Esophagus muscularis mucosa (tissue), 4 donors: ENCODE data around the gene ZBTB22. TPM values are rescaled to one million over a fixed set of nuclear protein-coding genes. Genes with fewer than 3 reads are reported as not detected.

Experiments
- DNase-seq: peaks from one replicate; pipeline ENCODE4 v3.0.0-alpha.2; 2017; ENCODE audit errors: extremely low spot score
- H3K27ac ChIP-seq, 4 donors: fragments of 200-600 bp; sonication (generic); replicated peaks in 1 of 4; 1 replicate in 3 of 4; 2 replicates in 1 of 4; pipeline ENCODE4 v1.5.1; 2016 to 2019; ENCODE audit warnings: mild to moderate bottlenecking in 1 of 4
- H3K27me3 ChIP-seq, 4 donors: fragments of 200-600 bp; sonication (generic); one replicate each; pipeline versions ENCODE4 v1.5.1 to v1.6.0; 2016 to 2019
- H3K36me3 ChIP-seq, 4 donors: fragments of 200-600 bp; sonication (generic); one replicate each; pipeline ENCODE4 v1.5.1; 2016 to 2019
- H3K4me1 ChIP-seq, 4 donors: fragments of 200-600 bp; sonication (generic); one replicate each; pipeline ENCODE4 v1.5.1; 2016 to 2019
- H3K4me3 ChIP-seq, 4 donors: fragments of 200-600 bp; sonication (generic); 1 replicate in 2 of 4; 2 replicates in 2 of 4; pipeline ENCODE4 v1.5.1; 2016 to 2019; ENCODE audit warnings: mild to moderate bottlenecking in 4 of 4, moderate library complexity in 1 of 4
- H3K9me3 ChIP-seq, 4 donors: fragments of 200-600 bp; sonication (generic); 1 replicate in 3 of 4; 2 replicates in 1 of 4; pipeline ENCODE4 v1.5.1; 2016 to 2019
- EP300 ChIP-seq: sonication (generic); formaldehyde crosslinking; IDR thresholded peaks from one replicate; pipeline ENCODE4 v1.6.1; 2017; ENCODE audit warnings: antibody characterized with exemption
- POLR2A ChIP-seq: fragments of 450-650 bp; IDR thresholded peaks from one replicate; pipeline ENCODE4 v1.6.1; 2017; ENCODE audit warnings: antibody characterized with exemption, moderate library complexity, mild to moderate bottlenecking, low read depth
- POLR2AphosphoS5 ChIP-seq, 2 donors: sonication (generic); formaldehyde crosslinking; IDR thresholded peaks; one replicate each; pipeline ENCODE4 v1.6.1; 2017; ENCODE audit warnings: antibody characterized with exemption in 2 of 2
- WGBS: methylation state at CpG from one replicate; pipeline ENCODE4 v1.1.5; 2018; 5-methylcytosine and 5-hydroxymethylcytosine counted together
- intact Hi-C: fragments of 100-400 bp; cut with DNase I; formaldehyde crosslinking; loops from one replicate; pipeline ENCODE4 v1.15.1; 2023
- total RNA-seq, 4 donors: library from RNA; depleted of rRNA; stranded (reverse); fragments of >200 nt; gene quantifications; one replicate each; pipeline versions ENCODE4 v1.1.0 to v1.2.1, GENCODE V29; 2016
- TF ChIP-seq, protein P1 (sequence below), 3 experiments: fragments of 200-600 bp in 2 of 3; fragments of 450-650 bp in 1 of 3; sonication (generic) in 2 of 3; IDR thresholded peaks; one replicate each; pipeline ENCODE4 v1.5.1; 2017 to 2019; ENCODE audit warnings: antibody characterized with exemption in 3 of 3, mild to moderate bottlenecking in 2 of 3, moderate library complexity in 1 of 3

The ZBTB22 gene
- total RNA-seq, 4 donors from 2014 or later = 12.9 to 24.2 (median 15.8) TPM

DNA sequence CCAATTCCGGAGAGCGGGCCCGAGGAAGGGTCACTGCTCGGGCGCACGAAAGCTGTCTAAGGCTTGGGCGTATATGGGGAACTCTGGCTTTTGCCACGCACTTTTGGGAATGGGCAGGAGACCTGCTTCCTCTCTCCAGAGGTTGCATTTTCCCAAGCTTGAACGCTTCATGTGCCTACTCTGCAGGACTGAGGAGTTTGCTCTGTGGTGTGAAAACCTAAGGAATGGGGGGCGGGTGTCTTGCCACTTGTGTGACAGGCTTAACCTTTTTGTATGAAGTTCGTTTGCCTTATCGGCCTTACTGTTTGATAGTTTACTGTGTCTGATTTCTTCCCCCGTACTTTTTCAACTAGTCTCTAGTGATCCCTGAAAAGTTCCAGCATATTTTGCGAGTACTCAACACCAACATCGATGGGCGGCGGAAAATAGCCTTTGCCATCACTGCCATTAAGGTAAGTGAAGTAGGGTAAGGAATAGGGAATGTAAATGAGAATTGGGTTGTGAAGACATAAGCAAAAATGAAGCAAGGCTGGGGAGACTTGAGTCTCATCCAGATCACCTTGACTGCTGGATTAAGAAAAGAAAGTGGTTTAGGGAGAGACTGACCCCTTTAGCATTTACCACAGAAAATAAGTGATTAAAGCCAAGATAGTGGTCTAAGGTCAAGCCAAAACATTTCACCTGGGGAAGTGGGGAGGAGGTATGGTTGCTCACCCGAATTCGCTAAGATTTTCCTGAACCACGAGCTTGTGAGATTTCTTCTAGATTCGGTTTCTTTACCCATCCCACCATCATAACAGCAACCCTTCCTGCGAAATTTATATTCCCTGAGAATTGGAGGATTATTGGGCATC, 45.0 kb downstream of the ZBTB22 start:
- peak overlapping the region; percentile 87 to 96 (median 90) for H3K27ac ChIP-seq
- peaks cover 35 to 57% (median 46%) of the 10 kb centered on the region in 4 donors for H3K36me3 ChIP-seq
- no peak for DNase-seq
- H3K27me3 ChIP-seq = no peaks in the 10 kb centered on the region
- intact Hi-C loops = loop anchor here (5.0 kb wide), 1 partner anchor 40 kb away; the partner anchor contains the start of gene TAPBP
- H3K9me3 ChIP-seq = no peaks in the 10 kb centered on the region
- TF ChIP-seq POLR2A (no peak), EP300 (no peak), POLR2AphosphoS5 (IDR thresholded peaks at IDR 0.05) (no peak)
- TF ChIP-seq, protein P1, sequence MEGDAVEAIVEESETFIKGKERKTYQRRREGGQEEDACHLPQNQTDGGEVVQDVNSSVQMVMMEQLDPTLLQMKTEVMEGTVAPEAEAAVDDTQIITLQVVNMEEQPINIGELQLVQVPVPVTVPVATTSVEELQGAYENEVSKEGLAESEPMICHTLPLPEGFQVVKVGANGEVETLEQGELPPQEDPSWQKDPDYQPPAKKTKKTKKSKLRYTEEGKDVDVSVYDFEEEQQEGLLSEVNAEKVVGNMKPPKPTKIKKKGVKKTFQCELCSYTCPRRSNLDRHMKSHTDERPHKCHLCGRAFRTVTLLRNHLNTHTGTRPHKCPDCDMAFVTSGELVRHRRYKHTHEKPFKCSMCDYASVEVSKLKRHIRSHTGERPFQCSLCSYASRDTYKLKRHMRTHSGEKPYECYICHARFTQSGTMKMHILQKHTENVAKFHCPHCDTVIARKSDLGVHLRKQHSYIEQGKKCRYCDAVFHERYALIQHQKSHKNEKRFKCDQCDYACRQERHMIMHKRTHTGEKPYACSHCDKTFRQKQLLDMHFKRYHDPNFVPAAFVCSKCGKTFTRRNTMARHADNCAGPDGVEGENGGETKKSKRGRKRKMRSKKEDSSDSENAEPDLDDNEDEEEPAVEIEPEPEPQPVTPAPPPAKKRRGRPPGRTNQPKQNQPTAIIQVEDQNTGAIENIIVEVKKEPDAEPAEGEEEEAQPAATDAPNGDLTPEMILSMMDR (IDR thresholded peaks at IDR 0.05) = no peak
- WGBS = 17% methylated on average over 16 of the region's 22 CpGs
- peaks cover 54 to 71% (median 63%) of the 10 kb centered on the region in 4 donors for H3K4me1 ChIP-seq
- H3K4me3 ChIP-seq = peak overlapping the region; percentile 69 to 92 (median 72)

DNA sequence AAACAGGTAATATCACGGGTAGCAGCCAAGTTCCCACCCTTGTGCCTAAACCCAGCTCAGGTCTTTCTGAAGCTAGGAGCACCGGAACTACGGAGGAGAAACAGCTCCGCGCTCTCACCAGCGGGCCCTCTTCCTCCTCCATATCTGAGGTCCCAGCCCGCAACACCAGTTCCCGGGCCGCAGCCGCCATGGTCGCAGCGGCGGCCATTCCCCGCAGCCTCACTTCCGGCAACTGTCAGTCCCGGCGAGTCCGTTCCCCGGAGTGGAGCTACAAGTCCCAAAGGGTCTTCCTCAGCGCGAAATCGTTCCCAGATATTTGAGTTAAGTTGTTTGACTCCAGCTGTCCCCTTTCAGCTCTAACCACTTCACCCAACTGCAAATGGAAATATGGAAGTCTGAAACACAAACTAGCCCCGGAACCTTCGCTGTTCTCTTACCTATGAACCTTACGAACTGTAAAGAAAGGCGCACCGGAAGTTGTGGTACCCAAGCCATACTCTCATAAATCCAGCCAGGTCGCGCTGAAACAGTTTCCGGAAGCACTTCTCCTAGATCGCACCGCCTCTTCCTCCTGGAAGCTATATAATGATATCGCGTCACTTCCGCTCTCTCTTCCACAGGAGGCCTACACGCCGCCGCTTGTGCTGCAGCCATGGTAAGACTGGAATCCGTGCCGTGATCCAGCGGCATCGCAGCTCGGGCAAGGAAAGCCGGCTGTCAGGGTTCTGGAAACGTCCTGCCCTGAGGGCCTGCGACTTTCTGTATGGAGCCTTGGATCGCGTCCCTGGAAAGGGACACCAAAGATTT, 45.9 kb downstream of the ZBTB22 start, which contains the start of the genes RPS18 and VPS52:
TSS of gene RPS18 (plus strand) at position 608 of the 807 bp plus-strand sequence. CDS start at position 653, 45 bp downstream.
TSS of gene VPS52 (minus strand) at position 409 of the 807 bp plus-strand sequence. CDS start at position 208, 201 bp downstream.
- H3K27me3 ChIP-seq = no peaks in the 10 kb centered on the region
- H3K36me3 ChIP-seq = peaks cover 44 to 65% (median 54%) of the 10 kb centered on the region in 4 donors
- peak within 1 kb of the TSS; percentile 69 to 92 (median 72) for H3K4me3 ChIP-seq
- H3K27ac ChIP-seq = peak within 1 kb of the TSS; percentile 87 to 96 (median 90)
- peaks cover 50 to 65% (median 58%) of the 10 kb centered on the region in 4 donors for H3K4me1 ChIP-seq
- TF ChIP-seq POLR2A = peak; percentile 97
- TF ChIP-seq POLR2AphosphoS5 (IDR thresholded peaks at IDR 0.05) = peak; percentile 98 to 100
- no peak for TF ChIP-seq EP300
- under 1% methylated on average over 44 of the region's 48 CpGs for WGBS
- no peaks in the 10 kb centered on the region for H3K9me3 ChIP-seq
- peak; percentile 99 for DNase-seq
- intact Hi-C loops = loop anchor here (5.0 kb wide), 1 partner anchor 41 kb away; the partner anchor contains the start of gene TAPBP

DNA sequence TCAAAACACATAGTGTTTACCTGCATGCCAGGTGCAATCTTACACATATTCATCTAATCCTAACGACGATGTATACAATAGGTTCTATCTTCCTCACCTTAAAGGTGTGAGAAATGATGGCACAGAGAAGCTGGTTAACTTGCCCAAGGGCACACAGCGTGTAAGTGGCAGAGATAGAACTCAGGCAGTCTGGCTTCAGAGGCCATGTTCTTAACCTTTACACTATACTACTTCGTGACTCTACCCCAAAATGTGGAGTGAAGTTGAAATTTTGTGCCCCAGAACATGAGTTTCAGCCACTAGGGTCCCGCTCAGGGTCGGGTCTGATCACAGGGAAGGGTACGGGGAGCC, 46.5 kb downstream of the ZBTB22 start:
- DNase-seq = no peak
- Histone ChIP-seq H3K27me3 (no peaks in the 10 kb centered on the region), H3K27ac (peak overlapping the region; percentile 87 to 96 (median 90)), H3K9me3 (no peaks in the 10 kb centered on the region), H3K36me3 (peaks cover 46 to 66% (median 57%) of the 10 kb centered on the region in 4 donors), H3K4me1 (peaks cover 44 to 59% (median 52%) of the 10 kb centered on the region in 4 donors), H3K4me3 (peak overlapping the region; percentile 69 to 92 (median 72))
- intact Hi-C loops = loop anchor here (5.0 kb wide), 1 partner anchor 41 kb away; the partner anchor contains the start of gene TAPBP
- TF ChIP-seq, protein P1 (IDR thresholded peaks at IDR 0.05) = no peak
- TF ChIP-seq POLR2AphosphoS5 (IDR thresholded peaks at IDR 0.05) (no peak), EP300 (no peak), POLR2A (no peak)
- WGBS = 4% methylated on average over 7 of the region's 7 CpGs

Other genes with a start within 250 kb of the ZBTB22 start
- gene HLA-DPA1, start 244.1 kb downstream of the ZBTB22 start, total RNA-seq = 10 to 100 TPM; 28.5 to 91.3 (median 65.9) TPM
- gene HLA-DPB1, start 241.8 kb downstream of the ZBTB22 start, total RNA-seq = 10 to 100 TPM; 38.6 to 95.8 (median 61.7) TPM
- gene COL11A2, start 125.3 kb downstream of the ZBTB22 start, total RNA-seq = 1 to 10 TPM in 1 of 4 donors, under 1 TPM in 2, not detected in 1; 0.17 to 1.1 (median 0.19) TPM
- gene RXRB, start 117.1 kb downstream of the ZBTB22 start, total RNA-seq = 10 to 100 TPM; 21.5 to 34.1 (median 32.2) TPM
- 10 to 100 TPM; 43.6 to 80.1 (median 62.3) TPM for gene SLC39A7, start 116.9 kb downstream of the ZBTB22 start, total RNA-seq
- 10 to 100 TPM in 3 of 4 donors, 1 to 10 TPM in 1; 2.0 to 15.0 (median 12.9) TPM for gene HSD17B8, start 113.1 kb downstream of the ZBTB22 start, total RNA-seq
- gene RING1, start 109.2 kb downstream of the ZBTB22 start, total RNA-seq = 10 to 100 TPM; 15.0 to 25.3 (median 20.6) TPM
- 10 to 100 TPM; 22.5 to 34.9 (median 31.8) TPM for gene VPS52, start 45.9 kb downstream of the ZBTB22 start, total RNA-seq
- gene RPS18, start 45.7 kb downstream of the ZBTB22 start, total RNA-seq = 1,000 to 10,000 TPM; 1,642 to 3,082 (median 2,562) TPM
- gene B3GALT4, start 40.6 kb downstream of the ZBTB22 start, total RNA-seq = 10 to 100 TPM; 13.1 to 26.8 (median 24.2) TPM
- 10 to 100 TPM; 30.5 to 42.6 (median 35.7) TPM for gene WDR46, start 28.5 kb downstream of the ZBTB22 start, total RNA-seq
- gene PFDN6, start 28.1 kb downstream of the ZBTB22 start, total RNA-seq = 10 to 100 TPM; 29.1 to 54.2 (median 43.7) TPM
- 10 to 100 TPM; 38.2 to 89.3 (median 65.3) TPM for gene RGL2, start 18.8 kb downstream of the ZBTB22 start, total RNA-seq
- gene TAPBP, start 3.7 kb downstream of the ZBTB22 start, total RNA-seq = 100 to 1,000 TPM in 1 of 4 donors, 10 to 100 TPM in 3; 69.8 to 150 (median 86.6) TPM
- 10 to 100 TPM; 29.5 to 51.1 (median 40.9) TPM for gene DAXX, start 5.2 kb upstream of the ZBTB22 start, total RNA-seq
- 1 to 10 TPM in 1 of 4 donors, under 1 TPM in 2, not detected in 1; 0.39 to 1.1 (median 0.42) TPM for gene KIFC1, start 74.1 kb upstream of the ZBTB22 start, total RNA-seq
- gene PHF1, start 93.3 kb upstream of the ZBTB22 start, total RNA-seq = 10 to 100 TPM; 68.5 to 91.5 (median 84.9) TPM
- 100 to 1,000 TPM; 109 to 136 (median 123) TPM for gene CUTA, start 100.4 kb upstream of the ZBTB22 start, total RNA-seq
- 10 to 100 TPM in 3 of 4 donors, 1 to 10 TPM in 1; 8.0 to 17.6 (median 13.2) TPM for gene SYNGAP1, start 102.3 kb upstream of the ZBTB22 start, total RNA-seq
- gene ZBTB9, start 136.8 kb upstream of the ZBTB22 start, total RNA-seq = 1 to 10 TPM; 1.7 to 3.5 (median 3.0) TPM